Fibroblast of skin of back (primary cell): ENCODE data around the gene THEM5.
"Not testable (repeated sequence)": the region's sequence is repeated elsewhere in the genome, so short reads cannot be mapped to it uniquely, and the experiment has no call there.

Experiments used
- DNase-seq: peaks from one replicate; pipeline ENCODE4 v3.0.0-alpha.2; 2013

Gene THEM5

DNA sequence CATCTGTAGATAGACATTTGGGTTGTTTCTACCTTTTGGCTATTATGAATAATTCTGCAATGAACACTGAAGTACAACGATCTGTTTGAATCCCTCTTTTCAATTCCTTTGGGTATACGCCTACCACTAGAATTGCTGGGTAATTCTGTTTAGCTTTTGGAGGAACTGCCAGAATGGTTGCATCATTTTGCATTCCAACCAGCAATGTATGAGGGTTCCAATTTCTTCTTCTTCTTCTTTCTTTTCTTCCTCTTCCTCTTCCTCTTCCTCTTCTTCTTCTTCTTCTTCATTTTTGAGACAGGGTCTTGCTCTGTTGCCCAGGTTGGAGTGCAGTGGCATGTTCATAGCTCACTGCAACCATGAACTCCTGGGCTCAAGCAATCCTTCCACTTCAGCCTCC is 13.8 kb upstream of the THEM5 start:
- DNase-seq, result no peak

DNA sequence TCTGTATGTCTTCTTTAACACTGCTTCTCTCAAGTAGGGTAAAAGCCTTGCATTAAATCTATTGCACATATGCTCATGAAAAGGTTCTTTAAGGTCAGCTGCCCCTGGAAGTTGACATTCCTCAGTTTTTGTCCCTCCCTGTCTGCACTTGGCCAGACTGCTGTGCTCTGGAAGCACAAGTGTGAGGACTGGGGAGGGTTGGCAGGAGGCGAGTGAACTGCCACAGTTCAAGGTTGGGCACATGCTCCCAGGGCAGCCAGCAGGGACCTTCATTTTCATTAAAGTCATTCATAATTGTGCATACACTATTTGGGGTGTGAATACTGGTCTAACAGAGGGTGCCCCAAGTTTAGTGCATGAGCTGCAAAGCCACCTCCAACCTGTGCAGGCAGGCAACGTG is 10.9 kb upstream of the THEM5 start:
- DNase-seq, result no peak

DNA sequence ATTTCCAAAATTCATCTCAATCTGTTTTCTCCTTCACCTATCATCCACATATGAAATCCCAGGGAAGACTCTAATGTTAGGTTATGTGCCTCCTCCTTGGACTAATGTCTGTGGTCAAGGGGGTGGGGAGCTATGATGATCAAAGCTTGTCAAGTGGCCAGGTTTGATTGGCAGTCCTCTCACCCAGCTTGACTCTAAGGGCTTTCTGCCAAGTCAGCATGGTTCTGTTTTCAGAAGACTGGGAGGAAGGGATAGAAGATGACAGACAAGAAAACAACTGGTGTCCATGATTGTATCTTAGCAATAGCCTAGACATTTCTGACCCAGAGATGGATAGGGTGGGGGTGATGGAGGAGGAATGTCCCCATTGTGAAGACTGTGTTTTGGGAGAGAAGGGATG is 9.1 kb upstream of the THEM5 start:
- DNase-seq, result no peak

DNA sequence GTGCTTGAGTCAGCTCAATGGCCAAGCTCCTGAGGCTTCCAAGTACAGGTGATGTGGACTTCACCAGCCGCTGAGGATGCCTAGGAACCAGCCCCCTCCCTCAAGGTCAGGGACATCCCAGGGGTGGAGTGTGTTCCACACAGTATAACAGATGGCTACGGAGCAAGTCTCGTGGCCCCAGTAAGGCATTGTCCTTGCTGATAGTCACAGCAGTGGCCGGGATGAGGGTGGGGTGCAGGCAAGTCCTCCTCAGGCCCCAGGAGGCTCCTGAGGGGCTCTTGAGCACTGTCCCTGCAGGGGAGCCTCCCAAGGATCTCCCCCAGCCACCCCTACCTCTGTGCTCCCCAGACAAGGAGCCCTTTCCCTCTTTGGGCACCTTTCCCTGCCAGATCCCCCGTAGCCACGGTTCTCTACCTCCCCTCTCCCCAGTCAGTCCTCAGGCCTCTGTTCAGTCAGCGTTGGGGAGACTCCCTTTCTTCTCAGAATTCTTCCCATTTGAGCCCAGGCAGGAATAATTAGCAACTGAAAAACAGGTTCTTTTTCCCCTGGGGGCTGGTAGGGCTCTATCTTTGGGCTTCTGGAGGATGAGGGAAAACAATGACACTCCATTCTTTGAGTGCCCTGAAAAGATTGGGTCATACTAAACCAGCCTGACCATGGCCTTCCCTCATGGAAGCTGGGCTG is 7.1 kb upstream of the THEM5 start:
- DNase-seq, result no peak

DNA sequence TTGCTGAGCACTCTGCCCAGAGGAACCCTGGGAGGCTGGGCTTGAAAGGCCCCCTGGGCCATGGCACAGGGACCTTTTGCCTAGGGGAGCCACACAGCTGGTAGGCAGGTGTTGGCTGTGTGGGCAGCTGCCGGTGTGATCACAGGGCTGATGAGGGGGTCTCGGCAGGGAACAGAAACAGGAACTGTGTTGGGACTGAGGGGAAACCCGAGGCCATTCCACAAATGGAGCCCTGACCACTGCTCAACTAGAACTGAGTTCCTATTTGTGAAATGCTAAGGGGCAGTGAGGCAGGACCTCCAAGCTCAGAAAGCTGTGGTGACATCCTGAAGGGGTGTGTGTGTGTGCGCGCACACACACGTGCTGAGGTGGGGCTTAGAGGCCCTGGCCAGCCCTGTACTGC is 6.4 kb upstream of the THEM5 start:
- no peak for DNase-seq

DNA sequence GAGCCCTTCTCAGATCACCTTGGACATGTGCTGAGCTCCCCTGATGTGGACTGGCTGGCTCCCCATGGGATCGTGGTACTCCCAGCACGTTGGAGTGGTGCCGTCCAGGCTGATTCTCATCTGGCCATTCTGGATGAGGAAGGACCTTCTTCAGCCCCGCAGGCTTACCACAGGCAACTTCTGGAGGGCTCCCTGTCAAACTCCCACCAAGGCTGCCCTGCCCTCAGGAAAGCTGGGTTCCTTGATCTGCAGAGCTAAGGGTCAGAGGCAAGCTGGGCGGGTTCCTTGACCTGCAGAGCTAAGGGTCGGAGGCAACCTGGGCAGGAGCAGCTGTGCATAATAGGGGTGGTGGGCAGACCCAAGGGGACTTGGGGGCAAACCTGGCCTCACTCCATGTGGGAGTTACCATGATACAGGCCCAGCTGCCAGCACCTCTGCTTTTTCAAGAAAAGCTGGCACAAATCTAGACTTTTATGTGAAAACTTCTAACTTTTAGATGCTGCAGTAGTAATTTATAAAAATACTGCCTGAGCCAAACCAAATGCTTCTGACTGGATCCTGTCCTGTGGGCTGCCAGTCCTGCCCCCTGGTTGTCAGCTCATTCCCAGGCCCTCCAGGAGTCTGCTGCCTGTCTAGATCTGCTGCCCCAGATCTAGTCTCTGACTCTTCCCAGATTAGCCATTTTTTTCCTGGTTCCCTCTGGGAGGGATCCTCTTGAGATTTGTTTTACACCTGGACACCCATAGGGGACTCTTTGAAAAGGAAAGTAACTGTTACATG is 5.6 kb upstream of the THEM5 start:
- no peak for DNase-seq

DNA sequence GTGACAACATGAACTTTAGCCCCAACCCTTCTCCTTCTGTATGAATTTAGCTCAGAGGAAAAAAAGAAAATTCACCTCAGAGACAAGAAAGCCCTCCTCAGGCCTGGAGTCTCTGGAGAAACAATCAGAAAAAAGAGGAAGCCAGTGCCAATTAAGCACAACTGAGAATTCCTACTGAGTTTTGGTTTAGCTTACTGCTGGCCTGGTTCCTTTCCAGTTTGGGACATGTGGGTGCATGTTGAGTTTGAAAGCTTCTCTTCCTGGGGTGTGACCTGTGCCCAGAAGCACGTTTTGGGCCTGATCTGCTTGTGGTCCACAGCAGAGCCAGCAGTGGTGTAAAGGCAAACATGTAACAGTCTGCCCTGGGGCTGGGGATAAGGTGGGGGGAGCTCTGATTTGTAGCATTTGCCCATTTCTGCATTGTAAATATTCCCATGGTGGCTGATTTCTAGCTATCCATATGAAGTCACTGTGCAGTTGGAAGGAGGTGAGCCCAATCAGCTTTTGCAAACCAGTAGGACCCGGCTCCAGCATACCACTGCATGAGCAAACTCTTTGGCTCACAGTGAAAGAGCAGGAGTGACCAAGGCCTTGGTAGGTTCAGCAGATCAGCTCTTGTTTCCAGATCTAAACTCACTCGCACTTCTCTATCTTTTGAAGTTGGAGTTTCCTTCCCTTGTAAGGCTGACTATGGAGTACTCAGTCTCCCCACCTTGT is 4.7 kb upstream of the THEM5 start:
- DNase-seq, result no peak

DNA sequence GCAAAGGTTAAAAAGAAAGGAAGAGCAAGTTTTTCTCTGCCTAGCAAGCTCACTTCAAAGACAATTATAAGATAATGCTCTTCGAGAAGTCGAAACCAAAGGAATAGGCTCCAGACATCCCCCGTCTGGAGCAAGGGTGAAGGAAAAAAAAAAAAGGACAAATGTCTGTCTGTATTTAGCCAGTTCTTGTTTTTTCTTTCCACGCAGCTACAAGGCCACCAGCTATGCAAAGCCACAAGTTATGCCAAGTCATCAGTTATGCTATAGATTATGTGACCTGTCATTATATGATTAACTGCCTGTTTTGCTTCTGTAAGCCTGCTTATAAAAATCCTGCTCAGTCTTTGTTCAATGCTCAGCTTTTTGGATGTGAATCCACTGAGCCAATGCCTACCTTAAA is 2.4 kb upstream of the THEM5 start:
- no peak for DNase-seq

DNA sequence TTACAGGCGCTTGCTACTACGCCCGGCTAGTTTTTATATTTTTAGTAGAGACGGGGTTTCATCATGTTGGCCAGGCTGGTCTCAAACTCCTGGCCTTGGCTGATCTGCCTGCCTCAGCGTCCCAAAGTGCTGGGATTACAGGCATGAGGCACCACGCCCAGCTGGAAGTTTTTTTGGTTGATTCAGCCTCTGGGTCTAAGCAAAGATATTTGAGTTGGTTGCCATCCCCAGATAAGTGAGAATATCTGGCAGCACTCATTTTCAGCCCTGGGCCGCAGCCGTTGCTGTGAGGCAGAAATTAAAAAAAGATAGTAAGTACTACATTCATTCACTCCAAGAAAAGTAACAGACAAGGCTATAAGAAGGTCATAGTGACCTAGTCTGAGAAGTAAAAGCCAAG is 2.0 kb upstream of the THEM5 start:
- not testable (repeated sequence) for DNase-seq

DNA sequence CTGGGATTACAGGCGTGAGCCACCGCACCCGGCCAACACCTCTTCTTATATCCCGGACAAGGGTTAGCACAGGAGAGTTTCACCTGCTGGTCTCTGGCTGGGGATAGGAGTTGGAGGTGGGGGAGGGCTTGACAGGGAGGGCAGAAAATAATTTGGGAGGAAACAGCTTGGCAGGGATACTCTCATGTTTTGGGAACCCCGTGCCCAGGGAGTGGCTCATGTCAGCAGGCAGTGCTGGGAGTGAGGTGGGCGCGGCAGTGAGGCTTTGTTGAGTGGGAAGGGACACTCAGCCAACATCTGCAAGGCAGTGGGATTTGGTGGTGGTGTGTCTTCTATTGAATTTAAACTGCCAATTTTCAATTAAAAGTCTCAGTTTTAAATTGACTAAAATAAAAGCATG is 1.1 kb upstream of the THEM5 start:
- DNase-seq, result no peak

DNA sequence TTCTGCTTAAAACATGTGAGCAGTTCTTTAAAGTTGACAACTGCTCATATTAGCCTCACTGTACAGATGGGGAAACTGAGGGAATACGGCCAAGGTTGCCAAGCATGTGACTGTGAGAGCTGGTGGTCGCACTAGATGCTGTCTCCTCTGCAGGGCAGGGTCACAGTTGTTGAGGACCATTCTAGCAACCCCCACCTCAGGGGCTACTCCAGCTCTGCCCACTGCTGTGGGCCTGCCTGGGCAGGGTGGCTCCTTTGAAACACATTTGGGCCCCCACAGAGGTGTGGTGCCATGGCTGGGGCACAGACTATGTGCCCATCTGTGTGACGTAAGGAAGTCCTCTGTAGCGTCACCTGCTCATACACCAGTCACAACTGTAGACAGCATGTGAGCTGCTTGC is 779 bp downstream of the THEM5 start:
- DNase-seq, result no peak

DNA sequence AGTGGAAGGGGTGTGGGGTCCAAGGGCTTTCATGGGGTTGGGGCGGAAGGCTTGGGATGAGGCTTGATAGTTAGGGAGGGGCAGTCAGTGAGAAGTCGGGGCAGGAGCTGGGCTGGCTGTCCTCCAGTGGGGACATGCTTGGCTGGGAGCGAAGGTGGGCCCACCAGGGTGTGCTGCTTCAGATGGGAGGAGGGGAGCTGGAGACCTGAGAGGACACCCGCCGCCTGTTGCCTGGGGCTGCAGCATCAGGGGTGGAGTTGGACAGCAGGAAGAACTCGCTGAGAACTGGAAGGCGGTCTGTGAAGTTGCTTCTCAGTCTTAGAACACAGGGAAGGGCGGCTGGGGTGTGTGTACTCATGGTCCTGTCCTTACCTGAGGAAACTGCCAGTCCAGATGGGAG is 1.6 kb downstream of the THEM5 start:
- no peak for DNase-seq

DNA sequence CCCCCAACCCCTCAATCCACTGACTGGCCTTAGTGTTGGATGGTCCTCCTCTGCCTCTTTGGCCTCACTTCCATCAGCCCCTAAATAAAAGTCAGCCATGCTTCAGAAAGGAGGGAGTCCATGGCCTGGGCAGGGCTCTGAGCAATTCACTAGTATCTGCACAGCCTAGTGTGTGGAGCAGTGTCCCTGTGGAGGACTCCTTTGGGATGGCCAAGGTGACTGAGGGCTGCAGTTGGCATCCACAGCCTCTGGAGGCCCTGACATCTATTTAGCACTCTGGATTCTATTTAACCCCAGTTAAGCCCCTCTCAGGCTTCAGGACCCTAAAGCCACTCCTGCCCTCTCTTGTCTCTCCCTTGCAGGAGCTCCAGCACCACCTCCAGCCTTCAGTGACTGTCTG is 3.6 kb downstream of the THEM5 start:
- no peak for DNase-seq

DNA sequence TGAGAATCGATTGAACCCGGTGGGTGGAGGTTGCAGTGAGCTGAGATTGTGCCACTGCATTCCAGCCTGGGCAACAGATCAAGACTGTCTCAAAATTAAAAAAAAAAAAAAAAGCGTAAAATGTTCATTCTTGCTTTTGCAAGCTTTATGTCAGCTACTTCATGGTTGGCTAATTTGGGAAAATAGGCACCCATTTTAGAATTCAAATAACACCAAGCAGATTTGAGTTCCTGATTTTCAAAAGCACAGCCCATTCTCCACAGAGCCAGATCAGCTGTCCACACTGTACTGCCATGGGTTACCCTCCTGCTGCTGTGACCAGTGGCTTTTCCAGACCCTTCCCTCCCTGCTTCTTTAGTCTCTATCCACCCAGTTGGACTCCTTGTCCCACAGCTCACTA is 4.4 kb downstream of the THEM5 start:
- no peak for DNase-seq

DNA sequence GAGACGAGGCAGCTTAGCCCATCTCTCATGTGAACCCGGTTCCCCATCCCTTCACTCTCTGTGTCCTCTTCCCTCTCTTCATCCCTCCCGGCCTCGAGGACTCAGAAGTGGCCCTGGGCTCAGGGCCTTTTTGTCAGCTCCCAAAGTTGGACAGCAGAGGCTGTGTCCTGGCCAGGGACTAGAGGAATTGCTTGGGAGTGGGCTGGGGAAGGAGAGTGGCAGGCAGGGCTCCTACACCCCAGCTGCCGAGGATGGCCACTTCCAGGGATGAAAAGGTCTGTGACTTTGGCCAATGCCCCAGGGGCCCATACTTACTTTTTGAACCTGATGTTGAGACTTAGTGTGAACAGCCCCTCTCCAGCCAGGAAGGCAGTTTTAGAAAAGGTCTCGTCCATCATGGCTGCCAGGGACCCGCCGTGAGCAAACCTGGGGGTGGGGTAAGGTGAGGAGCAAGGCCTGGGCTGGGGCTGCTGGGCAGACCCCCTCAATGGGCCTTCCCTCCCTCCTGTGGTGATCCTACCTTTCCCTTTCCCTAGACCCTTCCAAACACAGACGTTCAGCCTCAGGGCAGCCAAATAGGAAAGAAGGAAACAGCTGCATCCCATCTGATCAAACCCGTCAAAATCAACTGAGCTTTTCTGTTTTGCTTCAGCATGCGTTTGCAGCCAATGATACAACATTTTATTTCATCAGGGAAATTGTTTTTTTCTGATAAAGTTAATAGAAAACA is 5.5 kb downstream of the THEM5 start:
- DNase-seq, result no peak

DNA sequence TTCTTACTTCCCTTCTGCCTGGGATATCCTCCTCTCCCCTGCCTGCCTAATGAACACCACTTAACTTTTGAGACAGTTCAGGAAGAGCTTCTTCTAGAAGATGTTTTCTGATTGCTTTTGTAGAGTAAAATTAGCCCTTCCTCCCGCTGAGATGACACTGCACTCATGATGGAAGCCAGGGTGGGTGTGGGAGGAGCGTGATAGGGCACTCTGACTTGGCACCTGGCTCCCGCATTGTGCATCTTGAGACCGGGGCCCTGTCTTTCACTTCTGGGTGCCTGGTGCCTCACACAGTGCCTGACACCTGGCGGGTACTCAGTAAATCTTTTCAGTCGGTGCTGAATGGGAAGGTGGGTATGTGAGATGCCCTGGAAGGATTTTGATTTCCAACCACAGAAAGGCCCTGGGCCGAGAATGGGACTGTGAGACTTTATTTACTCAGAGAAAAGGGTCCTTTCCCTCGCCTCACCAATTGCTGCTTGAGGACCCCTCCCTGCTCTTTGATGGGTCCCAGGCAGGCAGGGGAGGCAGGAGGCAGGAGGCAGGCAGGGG is 6.8 kb downstream of the THEM5 start:
- DNase-seq, result no peak

DNA sequence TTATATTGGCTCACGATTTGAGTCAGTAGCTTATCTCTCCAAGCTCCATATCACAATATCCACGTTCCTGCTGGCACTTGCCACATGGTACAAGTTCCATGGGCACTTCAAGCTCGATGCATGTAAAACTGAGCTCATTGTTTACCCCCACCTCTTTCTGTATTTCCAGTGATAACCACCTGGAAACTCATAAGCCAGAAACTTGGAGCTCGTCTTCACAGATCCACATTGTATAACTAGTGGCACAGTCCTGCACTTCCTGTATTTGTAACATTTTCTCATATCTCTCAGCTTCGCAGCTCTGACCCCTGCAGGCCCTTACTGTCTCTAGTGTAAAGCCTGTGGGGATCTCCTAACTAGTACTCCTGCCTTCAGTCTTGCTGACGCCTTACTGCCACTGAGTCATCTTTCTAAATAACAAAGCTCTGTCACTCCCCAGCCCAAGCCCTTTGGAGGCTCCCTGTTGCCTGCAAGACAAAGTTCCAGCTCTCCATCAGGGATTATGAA is 7.4 kb downstream of the THEM5 start:
- peak; percentile 73 for DNase-seq

DNA sequence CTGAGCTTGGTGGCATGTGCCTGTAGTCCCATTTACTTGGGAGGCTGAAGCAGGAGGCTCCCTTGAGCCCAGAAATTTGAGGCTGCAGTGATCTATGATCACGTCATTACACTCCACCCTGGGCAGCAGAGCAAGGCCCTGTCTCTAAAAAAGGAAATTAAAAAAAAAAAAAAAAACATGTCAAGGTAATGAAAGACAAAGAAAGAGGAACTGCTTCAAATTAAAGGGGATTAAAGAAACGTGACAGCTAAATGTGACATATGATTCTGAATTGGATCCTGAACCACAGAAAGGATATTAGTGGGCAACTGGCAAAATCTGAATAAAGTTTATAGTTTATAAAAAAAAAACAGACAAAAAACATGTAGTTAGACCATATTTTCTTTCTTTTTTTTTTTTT is 10.1 kb downstream of the THEM5 start:
- no peak for DNase-seq

DNA sequence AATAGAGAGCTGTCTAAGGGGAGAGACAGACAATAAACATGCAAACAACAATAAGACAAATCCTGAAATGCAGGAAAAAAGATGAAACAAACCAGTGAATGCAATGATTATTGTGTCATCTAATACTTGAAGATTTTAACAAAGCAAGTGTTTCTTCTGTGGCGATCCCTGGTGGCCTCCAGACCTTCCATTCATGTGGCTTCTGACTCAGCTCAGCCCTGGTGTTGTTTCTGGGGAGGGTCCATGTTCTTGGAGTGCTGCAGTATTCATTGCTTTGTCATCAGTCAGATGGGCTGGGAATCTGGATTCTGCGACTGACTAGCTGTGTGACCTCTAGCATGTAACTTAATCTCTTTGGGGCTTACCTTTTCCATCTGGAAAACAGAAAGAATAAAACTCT is 12.4 kb downstream of the THEM5 start:
- DNase-seq, result peak; percentile 69

DNA sequence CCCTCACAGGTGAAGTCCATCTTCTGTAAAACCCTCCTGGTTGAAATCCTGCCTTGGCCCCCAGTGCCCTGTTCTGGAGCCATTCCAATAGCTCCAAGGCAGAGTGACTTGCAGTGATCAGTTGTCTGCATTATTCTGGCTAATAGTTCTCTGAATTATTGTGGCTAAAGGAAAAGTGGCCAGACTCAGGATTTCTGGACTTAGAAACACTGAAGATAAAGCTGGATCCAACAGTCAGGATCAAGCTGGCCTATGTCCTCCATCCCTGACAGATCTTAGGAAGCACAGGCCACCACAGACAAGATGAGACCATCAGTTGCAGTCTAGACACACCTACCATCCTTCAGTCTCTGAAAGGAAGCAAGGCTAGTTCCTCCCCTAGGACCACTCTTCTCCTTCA is 13.1 kb downstream of the THEM5 start:
- DNase-seq, result no peak

DNA sequence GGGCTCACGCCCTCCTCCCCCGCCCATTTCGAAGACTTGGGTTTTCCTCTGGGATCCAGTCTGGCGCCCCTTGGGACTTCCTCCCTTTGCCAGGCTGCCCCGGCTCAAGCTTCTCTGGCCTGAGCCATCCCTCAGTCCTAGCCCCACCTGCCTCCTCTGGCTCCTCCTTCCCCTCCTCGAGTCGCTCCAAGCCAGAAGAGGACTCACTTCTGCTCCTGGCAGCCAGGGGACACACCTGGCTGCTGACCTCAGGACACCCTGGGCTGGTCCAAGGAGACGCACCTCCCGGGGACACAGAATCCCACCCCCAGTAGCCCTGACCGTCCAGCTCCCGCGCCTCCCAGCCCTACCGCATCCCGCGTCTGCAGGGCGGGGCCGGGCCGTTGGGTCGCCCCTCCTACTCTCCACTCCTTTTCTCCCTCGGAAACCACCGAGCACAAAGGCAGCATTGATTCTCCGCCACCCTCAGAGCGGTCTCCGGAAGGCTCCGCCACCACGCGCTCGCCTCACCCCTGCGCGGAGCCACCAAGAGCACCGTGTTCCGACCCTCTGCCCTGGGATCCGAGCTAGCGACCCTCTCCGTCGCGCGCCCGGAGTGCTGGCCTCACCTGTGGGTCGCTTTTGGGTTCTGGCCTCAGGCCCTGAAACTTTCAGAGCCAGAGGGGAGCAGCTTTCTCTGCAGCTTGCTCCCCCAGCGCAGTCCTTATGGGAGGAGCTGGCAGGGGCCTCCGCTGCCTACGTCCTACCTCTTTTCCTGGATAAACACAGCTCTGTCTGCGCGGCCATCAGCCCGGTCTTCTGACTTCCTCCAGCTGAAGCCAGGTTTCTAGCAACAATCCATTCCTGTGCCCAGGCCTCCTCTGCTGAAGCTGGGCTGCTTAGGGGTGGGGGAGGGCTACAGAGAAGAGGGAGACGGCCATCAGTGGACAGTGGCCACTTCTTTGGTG is 13.8 kb downstream of the THEM5 start, which contains the start of gene C2CD4D:
Gene C2CD4D (minus strand): TSS at position 364 of the 947 bp plus-strand sequence. CDS start 831 bp downstream, outside the sequence.
- no peak for DNase-seq
